DMS153 treated with DMSO at 0.1 percent for 48 hours (cell line): ENCODE measurements around the gene DENND11.

ENCODE experiments used
- DNase-seq: peaks from one replicate; lab custom pipeline; 2025; ENCODE audit not compliant: unreplicated experiment; lab: John Stamatoyannopoulos, UW

DENND11 gene

GRCh38 chr7:141685285-141686023, 16.5 kb downstream of the DENND11 start:
- DNase-seq = no peak

GRCh38 chr7:141679014-141679413, 23.0 kb downstream of the DENND11 start:
- no peak for DNase-seq

GRCh38 chr7:141676618-141677017, 25.3 kb downstream of the DENND11 start:
- DNase-seq = no peak

- no peak for DNase-seq
These were observed 26.3 kb downstream of the DENND11 start for GRCh38 chr7:141675436-141676215.

GRCh38 chr7:141674702-141675101, 27.3 kb downstream of the DENND11 start:
- DNase-seq = no peak

- DNase-seq = no peak
These were observed 27.7 kb downstream of the DENND11 start for GRCh38 chr7:141674171-141674671.

GRCh38 chr7:141673346-141673745, 28.6 kb downstream of the DENND11 start:
- no peak for DNase-seq

GRCh38 chr7:141671705-141672496, 30.1 kb downstream of the DENND11 start:
- DNase-seq = no peak

GRCh38 chr7:141668853-141669252, 33.1 kb downstream of the DENND11 start:
- DNase-seq = no peak

- DNase-seq = no peak
These were observed 35.9 kb downstream of the DENND11 start for GRCh38 chr7:141666071-141666470.

GRCh38 chr7:141665208-141666035, 36.5 kb downstream of the DENND11 start:
- no peak for DNase-seq

- DNase-seq = no peak
These were observed 37.5 kb downstream of the DENND11 start for GRCh38 chr7:141664450-141664849.

GRCh38 chr7:141663081-141663849, 38.7 kb downstream of the DENND11 start:
- no peak for DNase-seq

- no peak for DNase-seq
These were observed 41.7 kb downstream of the DENND11 start for GRCh38 chr7:141660259-141660658.

GRCh38 chr7:141659501-141659900, 42.5 kb downstream of the DENND11 start:
- no peak for DNase-seq

- peak; percentile 82 for DNase-seq
These were observed 47.4 kb downstream of the DENND11 start for GRCh38 chr7:141654551-141654950.

- DNase-seq = no peak
These were observed 49.3 kb downstream of the DENND11 start for GRCh38 chr7:141652691-141653090.
